Testis (tissue), 2 donors: ENCODE data around the gene DOCK9.

Source experiments
- POLR2A ChIP-seq: fragments of 450-650 bp; IDR thresholded peaks from one replicate; pipeline ENCODE4 v1.6.1; 2017; ENCODE audit warnings: antibody characterized with exemption, mild to moderate bottlenecking, moderate library complexity
- TF ChIP-seq, protein P1 (sequence below), 3 experiments: fragments of 450-650 bp in 2 of 3; fragments of 200-600 bp in 1 of 3; sonication (generic) in 1 of 3; IDR thresholded peaks; one replicate each; pipeline ENCODE4 v1.5.1; 2016 to 2019; ENCODE audit warnings: antibody characterized with exemption in 3 of 3, mild to moderate bottlenecking in 2 of 3, moderate library complexity in 1 of 3

GRCh38 chr13:98987275-98987674 lies 9.4 kb upstream of the DOCK9 start:
- TF ChIP-seq, protein P1, sequence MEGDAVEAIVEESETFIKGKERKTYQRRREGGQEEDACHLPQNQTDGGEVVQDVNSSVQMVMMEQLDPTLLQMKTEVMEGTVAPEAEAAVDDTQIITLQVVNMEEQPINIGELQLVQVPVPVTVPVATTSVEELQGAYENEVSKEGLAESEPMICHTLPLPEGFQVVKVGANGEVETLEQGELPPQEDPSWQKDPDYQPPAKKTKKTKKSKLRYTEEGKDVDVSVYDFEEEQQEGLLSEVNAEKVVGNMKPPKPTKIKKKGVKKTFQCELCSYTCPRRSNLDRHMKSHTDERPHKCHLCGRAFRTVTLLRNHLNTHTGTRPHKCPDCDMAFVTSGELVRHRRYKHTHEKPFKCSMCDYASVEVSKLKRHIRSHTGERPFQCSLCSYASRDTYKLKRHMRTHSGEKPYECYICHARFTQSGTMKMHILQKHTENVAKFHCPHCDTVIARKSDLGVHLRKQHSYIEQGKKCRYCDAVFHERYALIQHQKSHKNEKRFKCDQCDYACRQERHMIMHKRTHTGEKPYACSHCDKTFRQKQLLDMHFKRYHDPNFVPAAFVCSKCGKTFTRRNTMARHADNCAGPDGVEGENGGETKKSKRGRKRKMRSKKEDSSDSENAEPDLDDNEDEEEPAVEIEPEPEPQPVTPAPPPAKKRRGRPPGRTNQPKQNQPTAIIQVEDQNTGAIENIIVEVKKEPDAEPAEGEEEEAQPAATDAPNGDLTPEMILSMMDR (IDR thresholded peaks at IDR 0.05): no peak
- TF ChIP-seq POLR2A: no peak
